CD14-positive monocyte (primary cell): ENCODE measurements around the gene SNX32. TPM values are rescaled to one million over a fixed set of nuclear protein-coding genes. Genes with fewer than 3 reads are reported as not detected.
A peak's percentile ranks its signal among the peaks of the same experiment; 100 is the strongest.

Experiments
- DNase-seq, 3 donors: peaks; one replicate each; pipeline ENCODE4 v3.0.0-alpha.2; 2011 to 2022
- H2AFZ ChIP-seq: 2 replicates; pipeline ENCODE4 v1.6.0; 2012; ENCODE audit warnings: mild to moderate bottlenecking, low read depth, low read length, inconsistent platforms; ENCODE audit not compliant: insufficient read depth, poor library complexity, severe bottlenecking
- H3K27ac ChIP-seq, 2 donors: 1 replicate in 1 of 2; 2 replicates in 1 of 2; pipeline ENCODE4 v1.5.1; 2012 to 2013; ENCODE audit warnings: low read length in 2 of 2, control low read depth in 1 of 2, inconsistent platforms in 1 of 2, low read depth in 1 of 2, mild to moderate bottlenecking in 1 of 2
- H3K27me3 ChIP-seq, 2 donors: one replicate each; pipeline versions ENCODE4 v1.6.0 to v1.6.1; 2011 to 2013; ENCODE audit warnings: low read length in 2 of 2; ENCODE audit not compliant: control insufficient read depth in 2 of 2, insufficient read depth in 2 of 2
- H3K36me3 ChIP-seq, 2 donors: replicated peaks in 1 of 2; 1 replicate in 1 of 2; 2 replicates in 1 of 2; pipeline versions ENCODE4 v1.5.1 to v1.6.1; 2012 to 2013; ENCODE audit warnings: low read length in 2 of 2, control low read depth in 1 of 2, inconsistent platforms in 1 of 2, mild to moderate bottlenecking in 1 of 2; ENCODE audit not compliant: insufficient read depth in 2 of 2, control insufficient read depth in 1 of 2
- H3K4me1 ChIP-seq, 2 donors: 1 replicate in 1 of 2; 2 replicates in 1 of 2; pipeline versions ENCODE4 v1.5.1 to v1.6.1; 2012 to 2013; ENCODE audit warnings: low read length in 2 of 2, control low read depth in 1 of 2, inconsistent platforms in 1 of 2, mild to moderate bottlenecking in 1 of 2, moderate library complexity in 1 of 2; ENCODE audit not compliant: insufficient read depth in 2 of 2, control insufficient read depth in 1 of 2
- H3K4me2 ChIP-seq: replicated peaks from 2 replicates; pipeline ENCODE3; 2012; ENCODE audit warnings: low read length, moderate library complexity, mild to moderate bottlenecking; ENCODE audit not compliant: poor library complexity, severe bottlenecking; ENCODE audit errors: extremely low read depth
- H3K4me3 ChIP-seq, 3 experiments: fragments of 200-600 bp in 1 of 3; sonication (generic) in 1 of 3; replicated peaks in 1 of 3; 1 replicate in 2 of 3; 2 replicates in 1 of 3; pipeline ENCODE4 v1.5.1; 2011 to 2013; ENCODE audit warnings: low read length in 3 of 3, mild to moderate bottlenecking in 3 of 3, control low read depth in 2 of 3, low read depth in 2 of 3, inconsistent platforms in 1 of 3, moderate library complexity in 1 of 3
- H3K79me2 ChIP-seq: 2 replicates; pipeline ENCODE4 v1.6.0; 2012; ENCODE audit warnings: mild to moderate bottlenecking, control low read depth, inconsistent platforms, low read length, moderate library complexity; ENCODE audit not compliant: insufficient read depth
- H3K9ac ChIP-seq: 2 replicates; pipeline ENCODE4 v1.6.0; 2017; ENCODE audit warnings: low read length, mild to moderate bottlenecking; ENCODE audit not compliant: insufficient read depth, poor library complexity, severe bottlenecking
- H3K9me3 ChIP-seq, 2 donors: replicated peaks in 1 of 2; 1 replicate in 1 of 2; 2 replicates in 1 of 2; pipeline versions ENCODE4 v1.5.1 to v1.6.1; 2012 to 2013; ENCODE audit warnings: low read length in 2 of 2, control low read depth in 1 of 2; ENCODE audit not compliant: control insufficient read depth in 1 of 2, insufficient read depth in 1 of 2
- H4K20me1 ChIP-seq: 2 replicates; pipeline ENCODE4 v1.6.0; 2012; ENCODE audit warnings: mild to moderate bottlenecking, low read length, control low read depth, moderate library complexity; ENCODE audit not compliant: insufficient read depth
- H3K27ac Mint-ChIP-seq, 7 donors: one replicate each; pipeline ENCODE4 v1.8.0; 2020; ENCODE audit warnings: mild to moderate bottlenecking in 7 of 7, mixed read lengths in 7 of 7, moderate library complexity in 6 of 7, inconsistent platforms in 2 of 7
- H3K27me3 Mint-ChIP-seq, 3 donors: one replicate each; pipeline ENCODE4 v1.8.0; 2021 to 2022; ENCODE audit warnings: low read depth in 3 of 3, mild to moderate bottlenecking in 3 of 3, mixed read lengths in 3 of 3, moderate library complexity in 3 of 3, inconsistent platforms in 1 of 3
- H3K36me3 Mint-ChIP-seq, 2 donors: one replicate each; pipeline ENCODE4 v1.8.0; 2020; ENCODE audit warnings: mixed read lengths in 2 of 2, inconsistent platforms in 1 of 2, mild to moderate bottlenecking in 1 of 2
- H3K4me1 Mint-ChIP-seq: one replicate; pipeline ENCODE4 v1.8.0; 2020; ENCODE audit warnings: mild to moderate bottlenecking, mixed read lengths
- H3K4me3 Mint-ChIP-seq, 2 donors: one replicate each; pipeline ENCODE4 v1.8.0; 2020; ENCODE audit warnings: mild to moderate bottlenecking in 2 of 2, mixed read lengths in 2 of 2, moderate library complexity in 1 of 2
- H3K9me3 Mint-ChIP-seq, 7 donors: one replicate each; pipeline ENCODE4 v1.8.0; 2020 to 2022; ENCODE audit warnings: mixed read lengths in 7 of 7, mild to moderate bottlenecking in 6 of 7, moderate library complexity in 6 of 7, inconsistent platforms in 2 of 7
- CTCF ChIP-seq: fragments of 200-600 bp; IDR thresholded peaks from one replicate; pipeline ENCODE4 v1.8.0; 2022; ENCODE audit warnings: antibody characterized with exemption, mild to moderate bottlenecking
- WGBS: methylation state at CpG from one replicate; pipeline ENCODE4 v1.1.5; 2013; ENCODE audit warnings: missing lambda C conversion rate; ENCODE audit not compliant: insufficient coverage; 5-methylcytosine and 5-hydroxymethylcytosine counted together
- intact Hi-C, 2 donors: fragments of 100-400 bp; cut with micrococcal nuclease; formaldehyde crosslinking; loops; one replicate each; pipeline versions ENCODE4 v1.15.0 to v1.15.1; 2023
- polyA plus RNA-seq, 3 donors: library from polyadenylated mRNA; depleted of rRNA in 1 of 3; unstranded in 2 of 3; stranded (reverse) in 1 of 3; fragments of 300-500 nt in 2 of 3; fragments of >200 nt in 1 of 3; fragmentation: Illumina TruSeq in 2 of 3; gene quantifications; 1 replicate in 2 of 3; 2 replicates in 1 of 3; pipeline ENCODE4 v1.2.3, GENCODE V29; 2012 to 2021

The SNX32 gene
- polyA plus RNA-seq, 3 donors, result 0.07 to 0.40 (median 0.12) TPM

- DNase-seq, result peak; percentile 84 to 95 (median 88)
Observed at GRCh38 chr11:65859095-65859811, 25.5 kb downstream of the SNX32 start.

More at GRCh38 chr11:65859095-65859811, 25.5 kb downstream of the SNX32 start:
- H3K4me2 ChIP-seq, result peak overlapping the region; percentile 96
- peaks cover 42 to 51% of the 10 kb centered on the region in 2 donors for H3K36me3 ChIP-seq
- intact Hi-C loops, result loop anchor here in 1 of 2 donors (2.0 kb wide), 1 partner anchor 14 kb away; the partner anchor contains the start of gene EFEMP2
- peak overlapping the region; percentile 91 to 96 for H3K4me3 Mint-ChIP-seq
- peak overlapping the region; percentile 87 for H2AFZ ChIP-seq
- no peaks in the 10 kb centered on the region for H3K9me3 ChIP-seq
- H3K27me3 Mint-ChIP-seq, result peaks cover 0 to 2% (median 1%) of the 10 kb centered on the region in 3 donors
- peak overlapping the region; percentile 86 for H3K9ac ChIP-seq
- H4K20me1 ChIP-seq, result peaks cover 62% of the 10 kb centered on the region
- peaks cover 41 to 56% of the 10 kb centered on the region in 2 donors for H3K4me1 ChIP-seq
- H3K4me3 ChIP-seq, result peak overlapping the region; percentile 59 to 98 (median 92)
- under 1% methylated on average over 45 of the region's 46 CpGs for WGBS
- no peak for TF ChIP-seq CTCF
- peaks cover 68% of the 10 kb centered on the region for H3K79me2 ChIP-seq
- H3K27me3 ChIP-seq, result no peaks in the 10 kb centered on the region
- peaks cover 0 to 5% (median 0%) of the 10 kb centered on the region in 7 donors for H3K9me3 Mint-ChIP-seq
- H3K27ac Mint-ChIP-seq, result peak overlapping the region; percentile 91 to 99 (median 97)
- peaks cover 49% of the 10 kb centered on the region for H3K4me1 Mint-ChIP-seq
- H3K27ac ChIP-seq, result peak overlapping the region; percentile 86 to 95
- H3K36me3 Mint-ChIP-seq, result peaks cover 40 to 54% of the 10 kb centered on the region in 2 donors
